Gastroesophageal sphincter (tissue), 3 donors: ENCODE data around the gene ANO10.

ENCODE experiments used
- CTCF ChIP-seq, 4 experiments: fragments of 200-600 bp in 2 of 4; fragments of 450-650 bp in 2 of 4; sonication (generic) in 1 of 4; IDR thresholded peaks; one replicate each; pipeline ENCODE4 v1.5.1; 2017 to 2019; ENCODE audit warnings: antibody characterized with exemption in 4 of 4, mild to moderate bottlenecking in 2 of 4, moderate library complexity in 2 of 4
- EP300 ChIP-seq: sonication (generic); formaldehyde crosslinking; IDR thresholded peaks from one replicate; pipeline ENCODE4 v1.6.1; 2017; ENCODE audit warnings: antibody characterized with exemption, mild to moderate bottlenecking
- POLR2A ChIP-seq, 2 donors: fragments of 450-650 bp; IDR thresholded peaks; one replicate each; pipeline ENCODE4 v1.6.1; 2017; ENCODE audit warnings: antibody characterized with exemption in 2 of 2, mild to moderate bottlenecking in 2 of 2, moderate library complexity in 1 of 2
- POLR2AphosphoS5 ChIP-seq: sonication (generic); formaldehyde crosslinking; IDR thresholded peaks from one replicate; pipeline ENCODE4 v1.6.1; 2017; ENCODE audit warnings: antibody characterized with exemption

GRCh38 chr3:43343185-43343584 is 278.6 kb downstream of the ANO10 start:
- TF ChIP-seq CTCF (IDR thresholded peaks at IDR 0.05) (no peak), POLR2AphosphoS5 (no peak), POLR2A (IDR thresholded peaks at IDR 0.05) (no peak), EP300 (no peak)
